Smooth muscle cell (in vitro differentiated cells): ENCODE data around the gene EGLN1. TPM values are rescaled to one million over a fixed set of nuclear protein-coding genes. Genes with fewer than 3 reads are reported as not detected.

ENCODE experiments used
- DNase-seq: peaks from one replicate; lab custom pipeline; 2025; ENCODE audit not compliant: unreplicated experiment; lab: John Stamatoyannopoulos, UW
- H2AFZ ChIP-seq: fragments of 200-600 bp; sonication (generic); 2 replicates; pipeline ENCODE4 v1.6.0; 2016; ENCODE audit warnings: antibody characterized with exemption, low read depth, mild to moderate bottlenecking
- H3F3A ChIP-seq: fragments of 200-600 bp; sonication (generic); 2 replicates; pipeline ENCODE4 v1.6.0; 2017; ENCODE audit warnings: antibody characterized with exemption, low read depth
- H3K27ac ChIP-seq: fragments of 200-600 bp; sonication (generic); 2 replicates; pipeline ENCODE4 v1.5.1; 2016; ENCODE audit warnings: low read depth, mild to moderate bottlenecking
- H3K27me3 ChIP-seq: fragments of 200-600 bp; sonication (generic); 2 replicates; pipeline ENCODE4 v1.6.1; 2016; ENCODE audit warnings: low read depth, mild to moderate bottlenecking
- H3K36me3 ChIP-seq: fragments of 200-600 bp; sonication (generic); 2 replicates; pipeline ENCODE4 v1.5.1; 2016; ENCODE audit warnings: low read depth
- H3K4me1 ChIP-seq: fragments of 200-600 bp; sonication (generic); 2 replicates; pipeline ENCODE4 v1.5.1; 2016; ENCODE audit warnings: low read depth
- H3K4me2 ChIP-seq: fragments of 200-600 bp; sonication (generic); 2 replicates; pipeline ENCODE4 v1.6.0; 2016; ENCODE audit warnings: mild to moderate bottlenecking
- H3K4me3 ChIP-seq: fragments of 200-600 bp; sonication (generic); 2 replicates; pipeline ENCODE4 v1.5.1; 2016; ENCODE audit warnings: mild to moderate bottlenecking
- H3K79me2 ChIP-seq: fragments of 200-600 bp; sonication (generic); 2 replicates; pipeline ENCODE4 v1.6.0; 2016; ENCODE audit warnings: low read depth, mild to moderate bottlenecking
- H3K9ac ChIP-seq: fragments of 200-600 bp; sonication (generic); 2 replicates; pipeline ENCODE4 v1.6.0; 2016; ENCODE audit warnings: low read depth
- H3K9me3 ChIP-seq: fragments of 200-600 bp; sonication (generic); replicated peaks from 2 replicates; pipeline ENCODE4 v1.5.1; 2016; ENCODE audit warnings: low read depth
- H4K20me1 ChIP-seq: fragments of 200-600 bp; sonication (generic); 2 replicates; pipeline ENCODE4 v1.6.0; 2016; ENCODE audit warnings: low read depth
- CTCF ChIP-seq: fragments of 200-600 bp; sonication (generic); IDR thresholded peaks from 2 replicates; pipeline ENCODE4 v1.5.1; 2017; ENCODE audit warnings: borderline replicate concordance, mild to moderate bottlenecking, antibody characterized with exemption; ENCODE audit not compliant: insufficient read depth, poor library complexity, severe bottlenecking
- WGBS: methylation state at CpG from one replicate; pipeline ENCODE4 v1.1.7; 2016; ENCODE audit warnings: low lambda C conversion rate; 5-methylcytosine and 5-hydroxymethylcytosine counted together
- polyA plus RNA-seq: library from polyadenylated mRNA; unstranded; fragments of >200 nt; fragmentation: Nextera tagmentation; extraction: Ambion mirVana; gene quantifications from 2 replicates; pipeline ENCODE4 v1.2.1, GENCODE V29; 2016
- total RNA-seq: library from RNA; depleted of rRNA; stranded (reverse); fragments of >200 nt; gene quantifications from 2 replicates; pipeline ENCODE4 v1.2.3, GENCODE V29; 2014

EGLN1 gene
- total and polyA plus RNA-seq, 2 experiments from 2014 or later: 15.7 to 36.8 TPM

DNA sequence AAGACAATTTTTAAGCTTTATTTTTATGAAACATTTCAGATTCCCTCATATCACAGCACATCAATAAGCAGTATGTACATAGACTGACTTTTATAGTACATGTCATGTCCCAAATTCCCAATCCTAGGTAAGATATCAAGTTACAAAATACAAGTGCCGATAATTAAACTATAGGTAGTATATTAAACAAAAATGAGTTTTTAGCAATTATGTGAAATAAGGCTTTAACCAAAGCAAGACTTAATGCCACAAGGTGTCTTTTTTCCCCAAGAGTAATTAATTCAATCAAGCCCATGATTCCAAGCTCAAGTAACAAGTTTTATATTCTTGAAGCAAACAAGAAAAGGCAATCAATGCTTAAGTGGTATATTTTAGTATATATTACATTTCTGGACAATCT lies 89.3 kb downstream of the EGLN1 start:
- Histone ChIP-seq H3K9me3 (no peaks in the 10 kb centered on the region), H3K4me3 (peak overlapping the region; percentile 81), H3K27me3 (no peaks in the 10 kb centered on the region), H2AFZ (no peak overlapping the region), H3F3A (no peaks in the 10 kb centered on the region), H3K4me2 (peak overlapping the region; percentile 95), H4K20me1 (peaks cover 64% of the 10 kb centered on the region), H3K9ac (no peak overlapping the region), H3K4me1 (peaks cover 41% of the 10 kb centered on the region), H3K27ac (no peak overlapping the region), H3K36me3 (no peaks in the 10 kb centered on the region), H3K79me2 (peaks cover 51% of the 10 kb centered on the region)
- WGBS: 98% methylated on average over 1 of the region's 1 CpG
- TF ChIP-seq CTCF: no peak
- no peak for DNase-seq

- Histone ChIP-seq H3F3A (no peaks in the 10 kb centered on the region), H3K36me3 (no peaks in the 10 kb centered on the region), H3K4me1 (peaks cover 18% of the 10 kb centered on the region), H3K9ac (no peak overlapping the region), H2AFZ (no peak overlapping the region), H4K20me1 (peaks cover 37% of the 10 kb centered on the region), H3K79me2 (peaks cover 23% of the 10 kb centered on the region), H3K9me3 (no peaks in the 10 kb centered on the region), H3K4me2 (no peak overlapping the region), H3K27ac (no peak overlapping the region), H3K4me3 (no peak overlapping the region), H3K27me3 (no peaks in the 10 kb centered on the region)
- WGBS: 97% methylated on average over 7 of the region's 7 CpGs
- TF ChIP-seq CTCF: no peak
- no peak for DNase-seq
Measured at GRCh38 chr1:231329483-231329882, 92.6 kb downstream of the EGLN1 start.

- Histone ChIP-seq H3K9me3 (no peaks in the 10 kb centered on the region), H3K36me3 (no peaks in the 10 kb centered on the region), H3F3A (no peaks in the 10 kb centered on the region), H3K4me1 (no peaks in the 10 kb centered on the region), H3K4me2 (no peak overlapping the region), H3K27me3 (no peaks in the 10 kb centered on the region), H3K27ac (no peak overlapping the region), H3K79me2 (peaks cover 5% of the 10 kb centered on the region), H3K9ac (no peak overlapping the region), H3K4me3 (no peak overlapping the region), H2AFZ (no peak overlapping the region), H4K20me1 (peaks cover 19% of the 10 kb centered on the region)
- TF ChIP-seq CTCF: no peak
- 82% methylated on average over 5 of the region's 5 CpGs for WGBS
- no peak for DNase-seq
Measured at GRCh38 chr1:231327617-231328016, 94.5 kb downstream of the EGLN1 start.

DNA sequence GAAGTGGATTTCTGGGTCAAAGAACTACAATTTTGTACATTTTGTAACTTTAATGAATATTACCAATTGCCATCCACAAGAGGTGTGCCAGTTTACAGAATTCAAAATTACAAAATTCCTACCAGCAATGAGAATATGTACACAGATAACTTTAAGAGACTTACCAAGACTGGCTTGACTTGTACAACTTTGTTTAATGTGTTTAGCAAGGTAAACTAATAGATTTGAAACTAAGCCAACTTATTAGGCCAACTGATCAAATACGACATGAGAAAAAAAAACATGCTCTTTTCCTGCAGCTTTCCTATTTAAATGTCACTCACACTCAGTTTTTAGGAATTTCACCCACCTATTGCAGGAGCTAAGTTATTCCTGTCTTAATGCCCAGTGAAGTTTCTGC lies 95.8 kb downstream of the EGLN1 start:
- Histone ChIP-seq H3K9me3 (no peaks in the 10 kb centered on the region), H3K4me3 (no peak overlapping the region), H3F3A (no peaks in the 10 kb centered on the region), H4K20me1 (peaks cover 5% of the 10 kb centered on the region), H2AFZ (no peak overlapping the region), H3K27me3 (no peaks in the 10 kb centered on the region), H3K9ac (no peak overlapping the region), H3K79me2 (no peaks in the 10 kb centered on the region), H3K4me2 (no peak overlapping the region), H3K27ac (no peak overlapping the region), H3K4me1 (no peaks in the 10 kb centered on the region), H3K36me3 (no peaks in the 10 kb centered on the region)
- TF ChIP-seq CTCF: no peak
- no peak for DNase-seq
- 79% methylated on average over 1 of the region's 1 CpG for WGBS
